HPDE6-E6E7 (cell line): Measurements from ENCODE around the gene TMEM141.
"Not testable (repeated sequence)": the region's sequence is repeated elsewhere in the genome, so short reads cannot be mapped to it uniquely, and the experiment has no call there.

ENCODE experiments used
- DNase-seq: peaks from one replicate; pipeline ENCODE4 v3.0.0; 2011; ENCODE audit warnings: missing footprints; ENCODE audit errors: extremely low spot score

Gene TMEM141

GRCh38 chr9:136755302-136756133, 35.6 kb upstream of the TMEM141 start:
- DNase-seq: not testable (repeated sequence)

- DNase-seq: no peak
Measured at GRCh38 chr9:136756134-136756438, 35.1 kb upstream of the TMEM141 start.

GRCh38 chr9:136756836-136757235, 34.3 kb upstream of the TMEM141 start:
- DNase-seq: no peak

DNA sequence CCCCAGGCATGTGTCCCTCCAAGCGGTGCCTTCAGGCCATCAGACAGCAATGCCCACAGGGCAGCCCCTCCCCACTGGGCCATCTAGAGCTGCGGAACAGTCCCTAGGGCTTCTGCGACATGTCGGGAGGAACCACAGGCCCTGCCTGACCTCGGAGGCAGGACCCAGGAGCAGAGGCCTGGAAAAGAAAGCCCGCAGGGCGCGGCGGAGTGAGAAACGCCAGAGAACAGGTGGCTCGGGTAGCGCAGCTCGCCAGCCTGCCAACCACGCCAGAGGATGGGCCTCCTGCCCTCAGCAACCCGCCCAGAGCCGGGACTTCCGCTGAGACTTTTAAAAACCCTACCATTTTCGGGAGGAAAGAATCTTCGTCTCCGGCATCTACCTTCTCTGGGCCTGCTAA, 33.8 kb upstream of the TMEM141 start:
- DNase-seq: no peak

GRCh38 chr9:136757751-136758140, 33.4 kb upstream of the TMEM141 start:
- no peak for DNase-seq

GRCh38 chr9:136759001-136759400, 32.1 kb upstream of the TMEM141 start:
- no peak for DNase-seq

GRCh38 chr9:136759436-136760325, 31.5 kb upstream of the TMEM141 start:
- DNase-seq: no peak

GRCh38 chr9:136760424-136760823, 30.7 kb upstream of the TMEM141 start:
- no peak for DNase-seq

DNA sequence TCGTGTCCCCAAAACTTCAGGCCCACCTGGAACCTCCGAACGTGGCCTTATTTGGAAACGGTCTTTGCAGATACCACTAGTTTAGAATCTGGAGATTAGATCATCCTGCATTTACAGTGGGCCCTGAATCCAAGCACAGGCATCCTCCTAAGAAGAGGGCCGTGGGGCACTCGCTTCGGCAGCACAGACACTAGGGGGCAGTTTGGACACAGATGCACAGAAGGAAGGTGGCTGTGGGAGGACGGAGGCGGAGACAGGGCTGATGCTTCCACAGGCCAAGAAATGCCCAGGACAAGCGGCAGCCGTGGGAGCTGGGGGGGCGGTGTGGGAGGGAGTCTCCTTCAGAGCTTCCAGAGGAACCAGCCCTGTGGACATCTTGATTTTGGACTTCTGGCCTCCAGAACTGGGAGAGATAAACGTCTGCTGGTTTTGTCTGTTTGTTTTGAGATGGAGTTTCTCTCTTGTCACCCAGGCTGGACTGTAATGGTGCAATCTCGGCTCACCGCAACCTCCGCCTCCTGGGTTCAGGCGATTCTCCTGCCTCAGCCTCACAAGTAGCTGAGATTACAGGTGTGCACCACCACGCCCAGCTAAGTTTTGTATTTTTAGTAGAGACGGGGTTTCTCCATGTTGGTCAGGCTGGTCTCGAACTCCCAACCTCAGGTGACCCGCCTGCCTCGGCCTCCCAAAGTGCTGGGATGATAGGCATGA, 30.2 kb upstream of the TMEM141 start:
- not testable (repeated sequence) for DNase-seq

DNA sequence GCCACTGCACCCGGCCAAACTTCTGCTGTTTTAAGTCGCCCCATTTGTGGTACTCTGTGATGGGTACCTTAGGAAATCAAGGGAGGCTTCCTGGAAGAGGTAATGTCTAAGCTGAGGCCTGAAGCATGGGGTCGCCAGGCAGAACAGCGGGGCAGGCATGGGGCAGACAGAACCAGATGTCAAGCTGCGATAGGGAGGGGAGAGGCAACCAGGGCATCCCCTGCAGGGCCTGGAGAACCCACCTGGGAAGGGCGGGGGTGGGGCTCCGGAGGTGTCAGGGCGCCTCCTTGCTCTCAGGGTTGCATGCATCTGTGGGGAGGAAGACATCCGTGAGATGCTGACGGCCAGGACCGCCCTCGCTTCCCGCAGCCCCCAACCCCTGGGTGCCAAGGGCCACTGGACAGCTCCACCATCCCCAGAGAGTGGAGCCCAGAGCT, 29.6 kb upstream of the TMEM141 start:
- DNase-seq: no peak

DNA sequence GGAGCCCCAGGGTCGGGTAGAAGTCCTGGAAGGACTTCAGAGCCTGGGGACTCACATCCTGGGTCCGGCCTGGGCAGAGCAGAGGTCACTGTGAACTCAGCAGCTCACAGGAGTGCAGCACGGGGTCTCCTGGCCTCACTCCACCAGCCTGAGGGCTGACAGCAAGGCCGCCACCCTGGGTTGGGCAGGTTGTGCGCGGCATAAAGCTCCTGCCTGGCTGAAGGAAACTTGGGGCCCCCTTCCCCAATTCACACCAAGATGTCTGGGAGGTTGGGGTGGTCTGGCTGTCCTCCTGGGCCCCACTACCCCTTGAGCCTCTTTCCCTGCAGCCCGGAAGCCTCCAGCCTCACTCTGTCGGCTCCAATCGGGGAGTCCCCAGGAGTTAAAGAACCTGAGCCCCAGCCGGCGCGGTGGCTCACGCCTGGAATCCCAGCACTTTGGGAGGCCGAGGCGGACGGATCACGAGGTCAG, 28.9 kb upstream of the TMEM141 start:
- no peak for DNase-seq

- no peak for DNase-seq
Measured at GRCh38 chr9:136762915-136763648, 28.1 kb upstream of the TMEM141 start.

- DNase-seq: no peak
Measured at GRCh38 chr9:136763649-136764035, 27.5 kb upstream of the TMEM141 start.

DNA sequence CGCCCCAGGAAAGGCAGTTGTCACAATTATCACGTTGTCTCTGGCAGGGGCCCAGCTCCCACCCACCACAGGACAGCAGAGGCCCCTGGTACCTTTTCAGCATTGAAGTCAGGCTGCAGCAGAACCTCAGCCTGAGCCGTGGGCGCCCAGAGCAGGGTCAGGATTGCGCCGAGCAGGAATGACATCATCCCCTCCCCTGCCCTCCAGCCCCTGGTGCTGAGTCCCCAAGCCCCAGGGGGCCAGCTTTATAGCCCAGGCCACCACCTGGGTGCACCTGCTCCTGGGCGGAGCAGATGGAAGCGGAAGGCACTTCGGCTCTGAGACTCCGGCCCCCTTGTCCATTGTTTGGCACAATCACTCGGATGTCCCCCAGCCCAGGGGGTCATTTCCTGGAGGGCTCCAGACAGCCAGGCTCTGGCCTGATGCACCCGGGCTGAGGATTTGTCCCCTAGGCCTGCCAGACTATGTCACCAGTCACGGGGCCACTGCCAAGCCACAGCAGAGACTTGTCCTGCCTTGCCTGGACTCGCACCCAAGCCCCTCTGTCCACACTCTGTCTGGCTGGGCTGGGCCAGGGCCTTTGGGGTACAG, 26.7 kb upstream of the TMEM141 start, which contains the start of gene LCN15:
LCN15 (minus strand) TSS at position 218 of the 591 bp plus-strand sequence; CDS start at position 188, 30 bp downstream.
- no peak for DNase-seq

GRCh38 chr9:136765041-136765440, 26.1 kb upstream of the TMEM141 start:
- no peak for DNase-seq

- not testable (repeated sequence) for DNase-seq
Measured at GRCh38 chr9:136765745-136766409, 25.3 kb upstream of the TMEM141 start.

DNA sequence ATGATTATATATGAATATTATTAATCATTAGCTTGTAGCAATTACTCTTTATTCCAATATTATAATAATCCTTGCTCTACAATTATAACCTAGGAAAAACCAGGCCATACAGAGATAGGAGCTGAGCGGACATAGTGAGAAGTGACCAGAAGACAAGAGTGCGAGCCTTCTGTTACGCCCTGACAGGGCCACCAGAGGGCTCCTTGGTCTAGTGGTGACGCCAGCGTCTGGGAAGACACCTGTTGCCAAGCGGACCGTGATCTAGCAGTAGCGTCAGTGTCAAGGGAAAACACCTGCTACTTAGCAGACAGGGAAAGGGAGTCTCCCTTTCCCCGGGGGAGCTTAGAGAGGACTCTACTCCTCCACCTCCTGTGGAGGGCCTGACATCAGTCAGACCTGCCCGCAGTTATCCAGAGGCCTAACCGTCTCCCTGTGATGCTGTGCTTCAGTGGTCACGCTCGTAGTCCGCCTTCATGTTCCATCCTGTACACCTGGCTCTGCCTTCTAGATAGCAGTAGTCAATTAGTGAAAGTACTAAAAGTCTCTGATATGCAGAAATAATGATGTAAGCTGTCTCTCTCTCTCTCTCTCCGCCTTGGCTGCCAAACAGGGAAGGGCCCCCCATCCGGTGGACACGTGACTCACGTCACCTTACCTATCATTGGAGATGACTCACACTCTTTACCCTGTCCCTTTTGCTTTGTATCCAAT, 24.6 kb upstream of the TMEM141 start:
- DNase-seq: not testable (repeated sequence)

DNA sequence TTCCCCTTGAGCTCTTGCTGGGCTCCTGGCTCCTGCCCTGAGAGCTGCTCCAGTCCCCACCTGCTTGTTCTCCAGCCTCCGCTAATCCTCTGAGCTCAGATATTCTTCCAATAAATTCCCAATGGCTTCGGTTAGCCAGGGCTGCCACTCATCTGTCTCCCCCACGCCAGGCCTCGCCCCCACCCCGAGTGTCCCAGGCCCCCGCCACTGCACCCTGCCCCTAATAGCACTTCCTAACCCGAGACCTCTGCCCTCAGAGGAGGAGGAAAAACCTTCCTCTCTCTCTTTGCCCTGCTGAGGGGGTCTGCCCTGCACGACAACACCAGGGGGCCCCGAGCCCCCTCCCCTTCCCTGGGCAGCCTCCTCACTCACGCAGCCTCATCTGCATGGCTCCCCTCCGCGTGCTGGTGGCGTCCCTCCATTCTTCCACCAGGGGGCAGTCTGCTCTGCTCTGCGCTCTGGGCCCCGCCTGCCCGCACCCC, 21.4 kb upstream of the TMEM141 start:
- no peak for DNase-seq

- DNase-seq: no peak
Measured at GRCh38 chr9:136771907-136772415, 19.2 kb upstream of the TMEM141 start.
